Endothelial cell of umbilical vein (primary cell): ENCODE data around the gene CCDC172. TPM values are rescaled to one million over a fixed set of nuclear protein-coding genes. Genes with fewer than 3 reads are reported as not detected.

Experiments used
- BruUV-seq: library from RNA; stranded (reverse); fragments of 400-500 nt; replicated peaks from 2 replicates; lab custom pipeline; 2021; lab: Mats Ljungman, UMichigan
- CTCF ChIA-PET: fragments of 300-600, 350-600 bp; sonication (Branson Sonifier 250); formaldehyde crosslinking; loops from one replicate; lab custom pipeline; 2021; ENCODE audit warnings: antibody characterized with exemption, inconsistent platforms; lab: Charles Lee
- POLR2A ChIA-PET: fragments of 300-600, 350-600 bp; sonication (Branson Sonifier 250); formaldehyde crosslinking; loops from one replicate; lab custom pipeline; 2021; ENCODE audit warnings: antibody characterized with exemption, inconsistent platforms; lab: Charles Lee
- DNase-seq: peaks from one replicate; pipeline ENCODE4 v3.0.0-alpha.2; 2011; ENCODE audit warnings: low read depth, low spot score
- FAIRE-seq: peaks from 2 replicates; lab custom pipeline; 2011; peaks lifted over from hg19 to GRCh38; lab: Jason Lieb, UNC
- H2AFZ ChIP-seq: 2 replicates; pipeline ENCODE4 v1.6.0; 2012; ENCODE audit warnings: low read depth, low read length, control low read depth, inconsistent platforms
- H3K27ac ChIP-seq: 2 replicates; pipeline ENCODE4 v1.5.1; 2011; ENCODE audit warnings: low read depth, mild to moderate bottlenecking, control low read depth, low read length, moderate library complexity; ENCODE audit not compliant: insufficient read depth
- H3K27me3 ChIP-seq, 2 experiments: 2 replicates each; pipeline versions ENCODE4 v1.6.0 to v1.6.1; 2011; ENCODE audit warnings: low read length in 2 of 2, mixed read lengths in 1 of 2; ENCODE audit not compliant: control insufficient read depth in 2 of 2, insufficient read depth in 2 of 2
- H3K36me3 ChIP-seq, 2 experiments: 2 replicates in 1 of 2; 3 replicates in 1 of 2; pipeline ENCODE4 v1.5.1; 2011; ENCODE audit warnings: low read length in 2 of 2, mild to moderate bottlenecking in 1 of 2, moderate library complexity in 1 of 2; ENCODE audit not compliant: control insufficient read depth in 2 of 2, insufficient read depth in 2 of 2; ENCODE audit errors: extremely low read depth in 1 of 2
- H3K4me1 ChIP-seq: 3 replicates; pipeline ENCODE4 v1.5.1; 2011; ENCODE audit warnings: mild to moderate bottlenecking, low read length; ENCODE audit not compliant: control insufficient read depth, insufficient read depth; ENCODE audit errors: extremely low read depth
- H3K4me2 ChIP-seq: 2 replicates; pipeline ENCODE4 v1.6.1; 2011; ENCODE audit warnings: low read length, control low read depth, mixed read lengths; ENCODE audit not compliant: insufficient read depth
- H3K4me3 ChIP-seq, 3 experiments: fragments of 200-600 bp in 1 of 3; sonication (generic), shearing (Covaris generic) in 1 of 3; replicated peaks in 1 of 3; 2 replicates each; pipeline ENCODE4 v1.5.1; 2011 to 2016; ENCODE audit warnings: control low read depth in 3 of 3, low read length in 3 of 3, mild to moderate bottlenecking in 2 of 3, inconsistent platforms in 1 of 3, low read depth in 1 of 3, moderate library complexity in 1 of 3; ENCODE audit not compliant: insufficient read depth in 1 of 3
- H3K79me2 ChIP-seq: 2 replicates; pipeline ENCODE4 v1.6.0; 2012; ENCODE audit warnings: low read length, inconsistent platforms; ENCODE audit not compliant: control insufficient read depth, insufficient read depth
- H3K9ac ChIP-seq: replicated peaks from 2 replicates; pipeline ENCODE3; 2011; ENCODE audit warnings: low read length, control low read depth; ENCODE audit not compliant: insufficient read depth; ENCODE audit errors: extremely low read depth
- H3K9me1 ChIP-seq: replicated peaks from 3 replicates; pipeline ENCODE4 v1.6.0; 2011; ENCODE audit warnings: mild to moderate bottlenecking, low read length; ENCODE audit not compliant: control insufficient read depth, insufficient read depth; ENCODE audit errors: extremely low read depth
- H3K9me3 ChIP-seq: replicated peaks from 2 replicates; pipeline ENCODE4 v1.5.1; 2012; ENCODE audit warnings: low read length, inconsistent platforms; ENCODE audit not compliant: control insufficient read depth, insufficient read depth
- H4K20me1 ChIP-seq: replicated peaks from 2 replicates; pipeline ENCODE3; 2011; ENCODE audit warnings: mild to moderate bottlenecking, low read length; ENCODE audit not compliant: control insufficient read depth, insufficient read depth; ENCODE audit errors: extremely low read depth
- EZH2 ChIP-seq: IDR thresholded peaks from 2 replicates; pipeline ENCODE4 v1.6.1; 2012; ENCODE audit warnings: borderline replicate concordance, low read depth, mild to moderate bottlenecking, moderate library complexity, low read length, inconsistent platforms; ENCODE audit not compliant: severe bottlenecking
- FOS ChIP-seq: IDR thresholded peaks from 2 replicates; pipeline ENCODE4 v1.6.1; 2011; ENCODE audit warnings: mild to moderate bottlenecking, low read length, moderate library complexity, borderline replicate concordance; ENCODE audit not compliant: insufficient read depth
- GATA2 ChIP-seq: IDR thresholded peaks from 2 replicates; pipeline ENCODE4 v1.7.0; 2011; ENCODE audit warnings: low read depth, mild to moderate bottlenecking, moderate library complexity, mixed read lengths, low read length; ENCODE audit not compliant: insufficient read length, insufficient read depth
- JUN ChIP-seq: IDR thresholded peaks from 2 replicates; pipeline ENCODE4 v1.6.1; 2011; ENCODE audit warnings: borderline replicate concordance, low read depth; ENCODE audit not compliant: insufficient read length, insufficient read depth
- MAX ChIP-seq: IDR thresholded peaks from 2 replicates; pipeline ENCODE4 v1.6.1; 2011; ENCODE audit not compliant: insufficient read depth, insufficient read length
- MYC ChIP-seq: IDR thresholded peaks from one replicate; pipeline ENCODE4 v1.6.1; 2011; ENCODE audit warnings: mild to moderate bottlenecking, low read depth, low read length
- POLR2A ChIP-seq: IDR thresholded peaks from 2 replicates; pipeline ENCODE4 v1.6.1; 2012; ENCODE audit warnings: low read depth, mild to moderate bottlenecking, control low read depth, low read length
- POLR2AphosphoS5 ChIP-seq: IDR thresholded peaks from 2 replicates; pipeline ENCODE4 v1.6.1; 2012; ENCODE audit warnings: low read depth, mild to moderate bottlenecking, control low read depth, low read length, moderate library complexity; ENCODE audit not compliant: insufficient read depth
- dilution Hi-C: fragments of 300-500 bp; cut with MboI; formaldehyde crosslinking; loops from one replicate; pipeline ENCODE4 v1.15.0; 2019; ENCODE audit warnings: low sequenced_read_pairs; ENCODE audit not compliant: extremely low pct_ligation_motif_present
- intact Hi-C: fragments of 100-400 bp; cut with micrococcal nuclease; formaldehyde crosslinking; loops from one replicate; pipeline ENCODE4 v1.10.0; 2022
- polyA plus RNA-seq, 4 experiments: library from polyadenylated mRNA; depleted of rRNA in 3 of 4; stranded (reverse) in 3 of 4; unstranded in 1 of 4; fragments of >200 nt; gene quantifications; 2 replicates each; pipeline versions ENCODE4 v1.2.1 to v1.2.3, GENCODE V29; 2011 to 2012; ENCODE audit warnings: missing spikeins in 1 of 4
- total RNA-seq: library from RNA; stranded (reverse); gene quantifications from 2 replicates; pipeline ENCODE4 v1.2.3, GENCODE V29; 2021
- TF ChIP-seq, protein P1 (sequence below), 2 donors: IDR thresholded peaks; 1 replicate in 1 of 2; 2 replicates in 1 of 2; pipeline ENCODE4 v1.5.1; 2011; ENCODE audit warnings: low read length in 2 of 2, mild to moderate bottlenecking in 2 of 2, moderate library complexity in 2 of 2, control low read depth in 1 of 2, inconsistent platforms in 1 of 2, low read depth in 1 of 2; ENCODE audit not compliant: insufficient read depth in 1 of 2; ENCODE audit errors: extremely low read depth in 1 of 2

CCDC172 gene
- total and polyA plus RNA-seq, 2 donors (not counting 3 experiments of a cell fraction or from before 2014, with no cell fraction given): not detected

GRCh38 chr10:116385311-116385710 lies 61.1 kb downstream of the CCDC172 start:
- FAIRE-seq: no peak
- POLR2A ChIA-PET: no interaction called here
- dilution Hi-C loops: no loop called here

DNA sequence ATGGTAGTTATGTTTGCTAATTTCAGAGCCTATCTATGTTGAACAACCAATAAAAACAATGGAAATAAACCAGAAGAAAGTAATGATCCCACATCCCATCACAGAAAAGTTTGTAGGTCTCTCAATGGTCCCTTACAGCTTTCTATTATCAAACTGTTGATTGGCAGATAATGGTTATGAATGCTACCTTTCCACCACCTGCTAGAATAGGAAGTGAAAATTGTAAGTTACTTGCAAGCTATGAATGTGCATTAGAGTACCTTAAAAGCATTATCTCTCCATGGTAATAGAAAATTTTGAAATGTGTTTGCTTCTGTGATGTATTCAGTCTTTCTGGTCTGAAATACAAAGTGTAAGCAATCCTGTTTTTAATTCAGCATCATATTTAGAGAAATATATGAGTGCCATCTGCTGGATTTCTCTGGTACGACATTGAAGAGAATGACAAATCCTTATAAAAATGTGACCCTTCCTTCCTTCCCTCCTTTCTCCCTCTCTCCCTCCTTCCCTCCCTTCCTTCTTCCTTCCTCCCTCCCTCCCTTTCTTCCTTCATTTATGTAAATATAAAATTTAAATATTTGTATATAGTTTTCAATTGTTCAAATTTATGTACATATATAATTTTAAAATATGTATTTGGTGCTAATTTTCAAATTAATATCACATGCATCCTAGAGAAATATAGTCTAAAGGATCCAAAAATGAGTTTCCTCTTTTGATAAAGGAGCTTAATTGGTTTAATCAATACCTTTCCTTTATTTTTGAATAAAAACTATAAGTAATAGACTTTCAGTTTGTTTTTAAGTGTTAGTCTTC lies 62.0 kb downstream of the CCDC172 start:
- Histone ChIP-seq H3K4me3 (no peak overlapping the region), H3K4me2 (no peak overlapping the region), H3K4me1 (no peaks in the 10 kb centered on the region), H3K79me2 (no peaks in the 10 kb centered on the region), H3K9me1 (no peaks in the 10 kb centered on the region), H4K20me1 (no peaks in the 10 kb centered on the region), H3K36me3 (no peaks in the 10 kb centered on the region), H3K27ac (no peak overlapping the region), H3K27me3 (no peaks in the 10 kb centered on the region), H3K9ac (no peak overlapping the region), H2AFZ (no peak overlapping the region), H3K9me3 (no peaks in the 10 kb centered on the region)
- TF ChIP-seq, protein P1, sequence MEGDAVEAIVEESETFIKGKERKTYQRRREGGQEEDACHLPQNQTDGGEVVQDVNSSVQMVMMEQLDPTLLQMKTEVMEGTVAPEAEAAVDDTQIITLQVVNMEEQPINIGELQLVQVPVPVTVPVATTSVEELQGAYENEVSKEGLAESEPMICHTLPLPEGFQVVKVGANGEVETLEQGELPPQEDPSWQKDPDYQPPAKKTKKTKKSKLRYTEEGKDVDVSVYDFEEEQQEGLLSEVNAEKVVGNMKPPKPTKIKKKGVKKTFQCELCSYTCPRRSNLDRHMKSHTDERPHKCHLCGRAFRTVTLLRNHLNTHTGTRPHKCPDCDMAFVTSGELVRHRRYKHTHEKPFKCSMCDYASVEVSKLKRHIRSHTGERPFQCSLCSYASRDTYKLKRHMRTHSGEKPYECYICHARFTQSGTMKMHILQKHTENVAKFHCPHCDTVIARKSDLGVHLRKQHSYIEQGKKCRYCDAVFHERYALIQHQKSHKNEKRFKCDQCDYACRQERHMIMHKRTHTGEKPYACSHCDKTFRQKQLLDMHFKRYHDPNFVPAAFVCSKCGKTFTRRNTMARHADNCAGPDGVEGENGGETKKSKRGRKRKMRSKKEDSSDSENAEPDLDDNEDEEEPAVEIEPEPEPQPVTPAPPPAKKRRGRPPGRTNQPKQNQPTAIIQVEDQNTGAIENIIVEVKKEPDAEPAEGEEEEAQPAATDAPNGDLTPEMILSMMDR (IDR thresholded peaks at IDR 0.05; ENCODE audit: extremely low read depth in 1 of 2, insufficient read depth in 1 of 2, low read depth in 1 of 2, low read length in 2 of 2): peak in 1 of 2 donors; percentile 33
- TF ChIP-seq GATA2: no peak
- BruUV-seq: no TSS peak
- ChIA-PET POLR2A (no interaction called here), CTCF (interaction anchor here (0.8 to 2.3 kb wide), 10 partner anchors 557 to 1244 kb away, joined by 3 to 10 read pairs (median 6); no protein-coding TSS in a partner anchor)
- DNase-seq (peak; percentile 39), FAIRE-seq (peak; percentile 4)
- dilution Hi-C loops: no loop called here
- intact Hi-C loops: loop anchor here (1.0 kb wide), 4 partner anchors 587 to 1245 kb away; no protein-coding TSS in a partner anchor

More at GRCh38 chr10:116385311-116385710, 61.1 kb downstream of the CCDC172 start:
- no peaks in the 10 kb centered on the region for H3K79me2 ChIP-seq
- no peaks in the 10 kb centered on the region for H4K20me1 ChIP-seq
- H3K9ac ChIP-seq: no peak overlapping the region
- intact Hi-C loops: no loop called here
- H3K9me1 ChIP-seq: no peaks in the 10 kb centered on the region
- no peak for TF ChIP-seq MYC
- TF ChIP-seq POLR2AphosphoS5: no peak
- no peak for TF ChIP-seq EZH2
- no peak for TF ChIP-seq FOS
- no peak for TF ChIP-seq MAX
- no peak for TF ChIP-seq POLR2A
- no peak for TF ChIP-seq JUN
- TF ChIP-seq GATA2: no peak
- H3K4me3 ChIP-seq: no peak overlapping the region
- no peak overlapping the region for H3K27ac ChIP-seq
- no peak overlapping the region for H2AFZ ChIP-seq
- CTCF ChIA-PET: interaction anchor here (0.8 to 2.3 kb wide), 10 partner anchors 556 to 1243 kb away, joined by 3 to 10 read pairs (median 6); no protein-coding TSS in a partner anchor
- DNase-seq: no peak
- no TSS peak for BruUV-seq
- H3K4me1 ChIP-seq: no peaks in the 10 kb centered on the region
- no peaks in the 10 kb centered on the region for H3K27me3 ChIP-seq
- H3K4me2 ChIP-seq: no peak overlapping the region
- H3K36me3 ChIP-seq: no peaks in the 10 kb centered on the region
- H3K9me3 ChIP-seq: no peaks in the 10 kb centered on the region
